GM18520 (cell line): ENCODE measurements around the gene SEC31A.
"Not testable (repeated sequence)": the region's sequence is repeated elsewhere in the genome, so short reads cannot be mapped to it uniquely, and the experiment has no call there.

Experiments
- ATAC-seq: cut with Tn5 transposase; IDR thresholded peaks from one replicate; pipeline ENCODE4 v1.9.1; 2021; ENCODE audit not compliant: unreplicated experiment

The SEC31A gene

GRCh38 chr4:82890901-82891706 lies at the start of gene SEC31A:
Gene SEC31A, minus strand, starts transcription at chr4:82891153. Its CDS starts 9,217 bp downstream, at chr4:82881936.
- peak; percentile 90 for ATAC-seq

GRCh38 chr4:82939414-82939813 lies 48.5 kb upstream of the SEC31A start:
- no peak for ATAC-seq

GRCh38 chr4:82934441-82934840 lies 43.5 kb upstream of the SEC31A start:
- no peak for ATAC-seq

- ATAC-seq, result no peak
Measured at GRCh38 chr4:82930848-82931755, 40.1 kb upstream of the SEC31A start.

- ATAC-seq, result no peak
Measured at GRCh38 chr4:82921795-82922194, 30.8 kb upstream of the SEC31A start.

GRCh38 chr4:82919386-82919785 lies 28.4 kb upstream of the SEC31A start:
- no peak for ATAC-seq

GRCh38 chr4:82918091-82918490 lies 27.1 kb upstream of the SEC31A start:
- no peak for ATAC-seq

- ATAC-seq, result not testable (repeated sequence)
Measured at GRCh38 chr4:82913968-82914367, 23.0 kb upstream of the SEC31A start.

GRCh38 chr4:82913305-82913704 lies 22.4 kb upstream of the SEC31A start:
- no peak for ATAC-seq

- no peak for ATAC-seq
Measured at GRCh38 chr4:82909326-82909725, 18.4 kb upstream of the SEC31A start.

GRCh38 chr4:82906469-82906868 lies 15.5 kb upstream of the SEC31A start:
- ATAC-seq, result no peak

GRCh38 chr4:82905205-82905604 lies 14.3 kb upstream of the SEC31A start:
- ATAC-seq, result peak; percentile 53

GRCh38 chr4:82903737-82904136 lies 12.8 kb upstream of the SEC31A start:
- no peak for ATAC-seq

GRCh38 chr4:82901183-82901718 lies 10.3 kb upstream of the SEC31A start:
- ATAC-seq, result no peak

- peak; percentile 85 for ATAC-seq
Measured at GRCh38 chr4:82900411-82901182, 9.6 kb upstream of the SEC31A start, which contains the start of gene THAP9. Gene THAP9, plus strand, starts transcription at chr4:82900735. Its CDS starts 68 bp downstream, at chr4:82900803.

- ATAC-seq, result no peak
Measured at GRCh38 chr4:82900066-82900410, 9.1 kb upstream of the SEC31A start.

- ATAC-seq, result no peak
Measured at GRCh38 chr4:82899374-82900065, 8.6 kb upstream of the SEC31A start.

- no peak for ATAC-seq
Measured at GRCh38 chr4:82898322-82899243, 7.6 kb upstream of the SEC31A start.

- no peak for ATAC-seq
Measured at GRCh38 chr4:82896755-82897154, 5.8 kb upstream of the SEC31A start.
